C1 segment of cervical spinal cord (tissue), 14 donors: Measurements from ENCODE around the gene AKAP5.

Experiments
- DNase-seq, 14 donors: peaks; one replicate each; lab custom pipeline; 2025; lab: John Stamatoyannopoulos, UW

The AKAP5 gene

GRCh38 chr14:64465191-64465822 is at the start of gene AKAP5:
Gene AKAP5, plus strand, starts transcription at chr14:64465499. Its CDS starts 2,896 bp downstream, at chr14:64468395.
- DNase-seq = peak in 12 of 14 donors; percentile 11 to 68 (median 36)

- DNase-seq = no peak
Measured at GRCh38 chr14:64416348-64416932, 48.9 kb upstream of the AKAP5 start.

GRCh38 chr14:64417055-64417770 is 48.1 kb upstream of the AKAP5 start:
- no peak for DNase-seq

- no peak for DNase-seq
Measured at GRCh38 chr14:64417771-64418125, 47.6 kb upstream of the AKAP5 start.

- DNase-seq = no peak
Measured at GRCh38 chr14:64419003-64419402, 46.3 kb upstream of the AKAP5 start.

- no peak for DNase-seq
Measured at GRCh38 chr14:64421166-64421565, 44.1 kb upstream of the AKAP5 start.

GRCh38 chr14:64422005-64422404 is 43.3 kb upstream of the AKAP5 start:
- DNase-seq = no peak

GRCh38 chr14:64422756-64423155 is 42.5 kb upstream of the AKAP5 start:
- no peak for DNase-seq

GRCh38 chr14:64423987-64424386 is 41.3 kb upstream of the AKAP5 start:
- DNase-seq = no peak

GRCh38 chr14:64434528-64434927 is 30.8 kb upstream of the AKAP5 start:
- DNase-seq = no peak

- DNase-seq = no peak
Measured at GRCh38 chr14:64438181-64438841, 27.0 kb upstream of the AKAP5 start.

- no peak for DNase-seq
Measured at GRCh38 chr14:64439141-64439540, 26.2 kb upstream of the AKAP5 start.

GRCh38 chr14:64440494-64440893 is 24.8 kb upstream of the AKAP5 start:
- DNase-seq = no peak

- no peak for DNase-seq
Measured at GRCh38 chr14:64442300-64442988, 22.9 kb upstream of the AKAP5 start.

GRCh38 chr14:64444140-64444539 is 21.2 kb upstream of the AKAP5 start:
- no peak for DNase-seq

- DNase-seq = peak in 1 of 14 donors; percentile 19
Measured at GRCh38 chr14:64444984-64445845, 20.1 kb upstream of the AKAP5 start.

- DNase-seq = no peak
Measured at GRCh38 chr14:64447876-64448670, 17.2 kb upstream of the AKAP5 start.

GRCh38 chr14:64450255-64450654 is 15.0 kb upstream of the AKAP5 start:
- no peak for DNase-seq

GRCh38 chr14:64454671-64455070 is 10.6 kb upstream of the AKAP5 start:
- no peak for DNase-seq
